ENCODE data around the gene CD151.

Gene CD151

DNA sequence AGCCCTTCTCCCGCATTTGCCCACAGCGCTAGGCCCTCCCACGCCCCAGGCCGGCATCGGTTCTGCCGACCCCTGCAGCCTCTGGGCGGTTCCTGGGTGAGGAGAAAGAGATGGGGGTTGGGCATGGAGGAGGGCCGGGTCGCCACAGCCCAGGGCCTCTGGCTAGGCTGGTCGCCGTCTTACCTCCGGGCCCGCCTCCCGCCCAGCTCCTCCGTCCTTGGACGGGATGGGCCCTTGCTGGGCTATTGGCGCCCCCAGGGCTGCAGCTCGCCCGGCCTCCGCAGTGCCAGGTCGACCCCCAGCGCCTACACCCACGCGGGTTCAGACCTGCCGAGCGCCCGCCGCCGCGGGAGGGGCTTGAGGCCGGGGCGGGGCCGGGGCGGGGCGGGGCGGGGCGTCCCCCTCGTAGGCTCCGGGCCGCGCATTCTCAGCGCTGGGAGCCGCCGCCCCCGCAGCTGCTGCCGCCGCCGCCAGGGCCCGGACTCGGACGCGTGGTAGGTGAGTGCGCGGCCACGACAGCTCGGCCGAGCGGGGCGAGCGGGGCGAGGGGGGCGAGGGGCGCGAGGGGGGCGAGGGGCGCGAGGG lies at the start of gene CD151:
Gene CD151 (plus strand): TSS at position 424 of the 585 bp plus-strand sequence. CDS start 3,118 bp downstream, outside the sequence.
- peak; percentile 71 for DNase-seq

DNA sequence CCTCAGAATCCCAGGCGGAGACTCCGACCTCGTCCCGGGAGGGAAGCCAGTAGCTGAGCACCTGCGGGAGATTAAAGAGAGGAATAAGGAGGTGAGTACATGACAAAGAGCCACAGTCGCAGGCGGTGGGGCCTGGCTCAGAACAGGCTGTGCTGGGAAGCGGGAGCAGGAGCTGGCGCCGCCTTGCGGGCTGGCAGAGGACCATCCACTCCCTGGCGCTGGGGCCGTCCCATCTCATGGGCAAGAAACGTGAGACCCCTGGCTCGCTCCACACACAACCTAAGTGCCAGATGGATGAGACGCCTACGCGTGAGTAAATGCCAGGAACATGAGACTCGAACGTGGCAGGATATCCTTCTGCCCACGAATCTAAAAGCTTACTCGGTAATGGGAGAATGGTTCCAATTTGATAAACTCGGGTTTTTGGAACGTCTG lies 49.2 kb upstream of the CD151 start:
- peak; percentile 39 for DNase-seq

DNA sequence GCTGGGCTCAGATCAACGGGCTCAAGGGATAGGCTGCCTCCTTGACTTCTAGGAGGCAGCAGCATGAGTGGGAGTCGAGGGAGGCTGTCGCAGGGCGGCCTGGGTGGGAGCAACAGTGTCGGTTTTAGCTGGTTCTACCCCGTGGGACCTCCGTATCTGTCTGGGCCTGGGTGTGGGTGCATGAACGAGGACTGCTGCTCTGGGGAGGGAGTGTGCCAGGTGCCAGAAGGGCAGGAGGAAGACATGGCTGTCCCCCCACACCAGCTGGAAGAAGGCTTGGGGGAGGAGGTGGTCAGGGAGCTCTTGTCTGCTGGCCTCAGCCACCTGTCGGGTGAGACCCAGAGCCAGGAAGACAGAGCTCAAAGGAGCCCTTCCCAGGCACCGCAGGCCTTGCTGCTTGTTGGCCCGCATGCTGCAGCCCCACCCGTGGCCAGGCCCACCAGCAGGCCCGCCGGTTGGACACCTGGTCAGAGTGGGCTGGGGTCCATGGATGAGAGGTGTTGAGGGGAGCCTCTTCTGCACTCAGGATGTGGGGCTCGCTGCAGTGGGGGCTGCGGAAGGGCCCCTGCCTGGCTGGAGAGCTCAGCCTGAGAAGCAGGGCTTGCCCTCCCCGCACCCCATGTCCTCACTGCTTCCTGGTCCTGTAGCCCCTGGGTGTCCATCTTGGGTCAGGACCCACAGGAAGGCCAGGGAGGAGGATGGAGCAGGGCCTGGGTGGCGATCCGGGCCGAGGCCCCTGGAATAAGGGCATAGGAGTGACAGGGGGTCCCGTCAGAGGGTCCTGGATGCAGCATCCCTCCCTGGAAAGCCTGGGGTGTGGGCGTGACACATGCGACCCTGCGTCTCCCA lies 46.3 kb upstream of the CD151 start:
- no peak for DNase-seq

DNA sequence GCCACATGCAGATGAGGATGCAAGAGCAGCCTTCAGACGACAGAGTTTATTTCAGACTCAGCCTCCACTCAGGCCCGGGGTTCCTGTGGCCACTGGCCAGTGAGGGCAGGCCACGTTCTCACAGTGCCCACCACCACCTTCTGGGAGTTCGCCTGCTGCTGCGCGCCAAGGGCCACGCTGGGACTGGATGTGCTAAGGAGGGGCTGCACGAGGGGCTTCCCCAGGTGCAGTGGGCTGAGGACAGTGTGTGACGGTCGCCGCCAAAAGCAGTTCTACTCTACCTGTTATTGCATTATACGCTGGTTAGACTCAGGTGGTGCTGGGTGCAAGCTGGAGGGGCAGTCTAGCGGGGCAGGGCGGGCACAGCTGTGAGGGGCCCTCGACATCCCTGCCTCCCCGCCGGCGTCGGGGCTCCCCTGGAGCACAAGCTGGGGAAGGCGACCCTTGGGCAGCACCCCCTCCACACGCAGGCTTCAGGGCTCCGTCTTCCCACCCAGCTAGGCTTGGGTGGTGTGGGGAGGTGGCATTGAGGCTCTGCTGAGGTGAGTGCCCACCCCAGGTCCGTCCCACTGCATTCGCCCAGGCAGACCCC lies 45.6 kb upstream of the CD151 start:
- DNase-seq, result no peak

DNA sequence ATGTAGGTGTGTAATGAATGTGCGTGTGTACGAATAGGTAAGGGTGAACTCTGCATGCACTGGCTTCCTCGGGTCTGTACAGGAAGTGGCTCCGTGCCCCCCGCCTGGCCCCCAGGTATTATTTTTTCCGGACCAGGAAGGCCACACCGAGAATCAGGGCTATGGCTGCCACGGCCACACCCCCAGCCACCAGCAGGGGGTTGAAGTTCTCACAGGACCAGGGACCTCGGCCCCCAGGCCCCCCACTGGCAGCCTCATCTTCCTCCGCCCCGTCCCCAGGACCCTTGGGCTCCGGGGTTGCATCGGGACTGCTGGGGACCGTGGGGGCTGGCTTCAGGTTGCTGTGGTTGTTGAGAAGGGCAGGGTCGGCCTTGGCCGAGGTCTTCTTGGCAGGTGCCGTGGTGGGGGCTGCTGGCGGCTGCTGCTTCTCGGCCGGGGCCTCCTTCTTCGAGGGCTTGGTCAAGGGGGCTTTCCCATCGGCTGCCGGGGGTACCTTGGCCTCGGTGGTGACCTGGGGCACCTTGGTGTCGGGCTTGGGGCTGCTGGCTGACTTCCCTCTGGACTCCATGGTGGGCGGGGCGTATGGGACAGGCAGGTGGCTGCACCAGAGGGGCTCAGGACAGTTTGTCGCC lies 44.6 kb upstream of the CD151 start:
- DNase-seq, result no peak

DNA sequence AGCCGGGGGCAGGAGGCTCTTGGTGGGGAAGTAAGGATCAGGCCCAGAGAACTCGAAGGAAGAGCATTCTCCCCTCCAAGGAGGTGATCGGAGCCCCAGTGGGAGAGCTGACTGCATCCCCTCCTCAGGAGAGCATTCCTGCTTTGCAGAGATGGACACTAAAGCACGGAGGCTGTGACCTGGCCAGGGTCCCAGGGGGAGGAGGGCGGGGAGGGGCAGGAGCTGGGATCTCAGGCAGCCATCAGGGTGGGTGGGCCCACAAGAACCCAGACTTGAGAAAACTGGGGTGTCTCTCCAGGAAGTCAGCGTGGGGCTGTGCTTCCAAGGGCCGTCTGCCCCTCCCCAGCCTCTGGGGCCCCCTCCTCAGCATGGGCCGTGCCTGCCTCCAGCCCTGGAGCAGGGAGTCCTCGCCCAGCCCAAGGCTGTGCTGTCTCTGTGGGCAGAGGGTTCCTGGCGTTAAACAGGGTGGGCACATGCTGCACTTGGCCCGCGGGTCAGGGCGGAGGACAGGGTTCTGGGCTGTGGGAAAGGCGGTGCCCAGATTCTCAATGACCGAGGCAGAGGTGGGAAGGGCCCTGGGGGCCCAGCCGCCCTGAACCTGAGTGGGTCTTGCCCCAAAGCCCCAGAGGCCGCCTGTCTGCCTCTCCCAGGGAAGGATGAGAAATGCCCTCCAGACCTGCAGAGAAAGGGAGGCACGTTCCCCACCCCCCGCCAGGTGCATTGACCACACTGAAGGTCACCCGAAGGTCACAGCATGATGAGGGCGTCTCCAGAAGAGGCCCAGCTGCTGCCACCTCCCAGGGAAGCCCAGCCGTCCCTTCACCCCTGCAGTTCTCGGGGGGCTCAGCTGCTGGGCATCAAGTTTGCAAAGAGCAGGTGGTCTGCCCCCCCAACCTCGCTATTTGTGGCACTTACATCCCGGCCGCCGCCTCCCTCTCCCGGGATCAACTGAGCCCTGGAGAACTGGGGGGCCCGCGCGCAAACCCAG lies 43.5 kb upstream of the CD151 start:
- no peak for DNase-seq

DNA sequence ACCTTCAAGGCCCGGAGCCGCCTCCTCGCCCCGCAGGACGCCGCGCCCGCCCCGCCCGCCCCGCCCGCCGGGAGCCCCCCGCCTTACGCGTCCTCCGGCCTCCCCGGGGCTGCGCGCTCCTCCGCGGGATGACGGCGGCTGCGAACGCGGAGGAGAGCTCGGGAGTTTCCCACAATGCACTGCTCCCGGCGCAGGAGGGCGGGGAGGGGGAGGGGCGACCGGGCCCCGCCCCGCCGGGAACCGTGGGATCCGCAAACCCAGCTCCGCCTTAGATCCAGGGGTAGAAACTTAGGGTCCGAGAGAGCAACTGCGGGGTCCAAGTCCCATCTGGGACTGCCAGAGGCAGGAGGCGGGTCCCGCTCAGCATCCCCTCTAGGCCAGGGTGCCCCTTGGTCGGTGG lies 42.8 kb upstream of the CD151 start, which contains the start of gene CEND1:
Gene CEND1 (minus strand): TSS at position 148 of the 400 bp plus-strand sequence. CDS start 1,514 bp downstream, outside the sequence.
- peak; percentile 78 for DNase-seq

DNA sequence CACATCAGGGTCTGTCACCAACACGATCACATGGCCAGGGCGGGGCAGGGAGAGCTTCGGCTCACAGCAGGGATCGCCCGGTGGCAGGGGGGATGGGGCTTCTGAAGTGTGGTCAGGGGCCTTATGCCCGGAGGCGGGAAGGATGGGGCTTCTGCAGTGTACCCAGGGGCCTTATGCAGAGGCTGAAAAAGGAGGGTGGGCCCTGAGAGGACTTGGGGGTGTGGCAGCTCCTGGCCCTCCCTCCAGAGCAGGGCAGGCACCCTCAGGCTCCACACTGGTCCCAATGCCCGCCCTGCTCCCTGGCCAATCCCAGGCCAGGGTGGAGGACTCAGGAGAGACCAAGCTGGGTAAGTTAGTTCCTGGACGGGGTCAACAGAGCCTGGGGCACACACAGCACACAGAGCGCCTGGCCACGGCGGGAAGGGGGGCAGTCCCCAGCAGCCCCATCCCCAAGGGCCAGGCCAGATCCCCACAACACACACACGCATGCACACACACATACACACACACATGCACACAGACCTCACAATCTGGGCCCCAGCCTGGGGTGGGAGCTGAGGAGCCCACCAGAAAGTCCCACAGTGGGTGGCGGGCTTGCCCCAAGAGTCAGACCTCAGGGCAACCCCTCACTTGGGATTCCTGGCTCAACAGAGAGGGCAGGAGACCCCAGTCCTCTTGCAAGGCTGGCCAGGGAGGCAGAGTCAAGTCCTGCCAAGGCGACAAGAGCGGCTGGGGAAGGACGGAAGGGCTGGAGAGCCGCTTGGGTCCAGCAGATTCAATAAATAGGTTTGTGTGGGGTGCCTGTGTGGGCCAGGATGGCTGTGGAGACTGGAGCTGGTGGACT lies 41.8 kb upstream of the CD151 start:
- no peak for DNase-seq

DNA sequence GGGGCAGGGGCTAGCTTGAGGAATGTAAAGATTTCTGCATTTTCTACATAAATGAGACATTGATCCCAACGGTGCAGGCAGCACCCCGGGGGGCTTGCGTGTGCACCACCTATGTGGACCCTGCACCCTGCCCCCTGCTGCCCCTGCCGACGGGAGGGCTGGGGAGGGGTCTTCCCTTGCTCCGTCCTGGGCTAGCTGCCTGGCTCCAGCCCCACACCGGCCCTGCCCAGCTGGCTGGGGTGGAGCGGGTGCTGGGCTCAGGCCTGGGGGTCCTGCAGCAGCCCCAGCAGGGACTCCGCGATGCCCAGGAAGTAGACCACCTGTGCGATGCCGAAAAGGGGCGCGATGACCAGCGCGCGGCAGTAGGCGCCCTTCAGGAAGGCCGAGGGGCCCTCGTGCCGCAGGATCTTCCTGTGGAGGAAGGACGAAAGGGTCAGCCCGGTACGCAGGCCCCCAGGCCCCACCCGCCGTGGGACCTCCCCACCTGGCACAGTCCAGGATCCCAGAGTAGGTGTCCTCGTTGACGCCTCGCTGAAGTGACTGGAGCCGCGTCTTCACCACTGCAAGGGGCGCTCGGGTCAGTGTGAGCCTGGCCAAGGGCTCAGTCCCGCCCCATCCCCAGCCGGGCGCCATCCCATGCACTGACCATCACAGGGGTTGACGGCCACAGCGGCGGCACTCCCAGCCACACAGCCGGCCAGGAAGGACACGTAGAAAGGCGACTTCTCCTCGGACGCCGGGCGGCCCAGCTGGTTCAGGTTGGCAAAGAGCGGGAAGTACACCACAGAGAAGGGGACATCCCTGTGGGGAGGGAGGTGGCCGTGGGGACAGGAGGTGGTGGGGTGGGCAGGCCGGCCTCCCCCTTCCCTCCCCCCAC lies 40.9 kb upstream of the CD151 start:
- no peak for DNase-seq

DNA sequence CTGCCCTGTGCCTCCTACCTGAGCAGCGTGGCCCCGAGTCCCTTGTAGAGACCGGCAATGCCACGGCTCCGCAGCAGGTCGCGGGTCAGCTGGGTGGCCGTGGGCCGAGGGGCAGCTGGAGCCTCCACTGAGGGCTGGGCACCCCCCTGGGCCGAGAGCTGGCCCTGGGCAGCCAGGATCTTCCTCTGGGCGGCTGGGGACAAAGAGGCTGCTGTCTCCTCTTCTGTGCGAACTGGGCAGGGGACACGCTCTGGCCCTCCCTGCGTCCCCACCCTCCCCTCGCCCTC lies 40.3 kb upstream of the CD151 start:
- no peak for DNase-seq

DNA sequence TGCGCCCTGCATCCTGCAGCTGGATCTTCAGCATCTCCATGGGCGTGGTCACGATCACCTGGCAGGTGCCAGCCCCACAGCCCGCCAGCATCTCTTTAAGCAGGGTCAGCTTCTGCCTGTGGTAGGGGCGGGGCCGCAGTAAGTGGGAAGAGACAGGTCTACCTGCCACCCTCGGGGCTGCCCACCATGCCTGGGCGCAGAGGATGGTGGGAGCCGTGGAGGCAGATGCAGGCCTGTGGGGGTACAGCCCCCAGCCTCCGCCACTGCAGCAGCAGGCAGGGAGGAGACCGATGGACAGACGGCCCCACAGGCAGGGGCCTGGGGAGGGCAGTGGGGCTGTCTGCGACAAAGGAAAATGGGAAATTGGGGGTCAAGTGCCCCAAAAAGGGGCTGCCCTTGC lies 39.9 kb upstream of the CD151 start:
- no peak for DNase-seq

DNA sequence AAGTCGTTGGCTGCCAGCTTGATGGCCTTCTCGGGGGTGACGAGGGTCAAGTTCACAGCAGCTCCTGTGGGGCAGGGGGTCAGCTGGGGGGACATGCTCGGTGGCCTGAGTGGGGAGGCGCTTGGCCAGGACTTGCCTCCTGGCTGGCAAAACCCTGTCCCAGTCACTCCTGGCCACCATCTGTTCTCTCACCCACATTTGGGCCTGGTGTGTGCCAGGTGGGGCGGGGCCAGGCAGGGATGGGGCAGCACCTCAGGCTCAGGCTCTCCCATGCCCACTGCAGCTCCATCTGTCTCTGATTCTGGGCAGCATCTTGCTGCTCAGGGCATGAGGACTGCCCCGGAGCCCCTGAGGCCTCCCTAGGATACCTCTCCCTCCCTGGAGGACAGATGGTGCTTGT lies 39.2 kb upstream of the CD151 start:
- no peak for DNase-seq

DNA sequence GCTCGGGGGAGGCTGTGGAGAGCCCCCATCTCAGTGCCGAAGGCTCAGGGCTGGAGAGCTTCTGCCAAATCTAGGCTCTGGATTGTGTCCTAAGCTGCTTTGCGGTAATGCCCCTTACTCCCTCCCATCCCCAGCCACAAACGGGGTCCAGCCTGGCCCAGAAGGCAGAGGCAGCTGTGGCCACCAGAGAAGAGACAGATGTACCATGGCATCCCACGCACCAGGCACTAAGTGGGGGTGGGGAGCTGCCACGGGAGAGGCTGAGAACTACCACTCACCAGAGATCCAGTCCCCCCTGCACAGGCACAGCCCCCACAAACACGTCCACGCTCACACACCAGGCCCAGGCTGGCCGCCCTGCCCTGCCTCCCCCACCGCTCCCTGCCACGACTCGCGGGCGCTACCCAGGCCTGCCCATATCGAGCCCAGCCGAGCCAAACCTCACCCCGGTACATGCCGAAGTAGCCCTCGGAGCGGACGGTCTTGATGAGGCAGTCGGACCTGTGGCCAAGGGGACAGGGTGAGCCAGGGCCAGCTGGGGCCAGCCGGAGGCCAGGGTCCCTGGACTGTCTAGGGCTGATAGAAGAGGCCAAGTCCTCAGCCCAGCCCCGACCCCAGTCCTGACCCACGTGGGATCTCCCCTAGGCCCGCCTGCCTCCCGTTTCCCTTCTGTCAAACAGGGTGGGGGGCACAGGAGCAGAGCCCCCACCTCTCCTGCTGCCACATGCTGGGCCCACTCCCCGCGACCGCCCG lies 38.6 kb upstream of the CD151 start:
- DNase-seq, result no peak

DNA sequence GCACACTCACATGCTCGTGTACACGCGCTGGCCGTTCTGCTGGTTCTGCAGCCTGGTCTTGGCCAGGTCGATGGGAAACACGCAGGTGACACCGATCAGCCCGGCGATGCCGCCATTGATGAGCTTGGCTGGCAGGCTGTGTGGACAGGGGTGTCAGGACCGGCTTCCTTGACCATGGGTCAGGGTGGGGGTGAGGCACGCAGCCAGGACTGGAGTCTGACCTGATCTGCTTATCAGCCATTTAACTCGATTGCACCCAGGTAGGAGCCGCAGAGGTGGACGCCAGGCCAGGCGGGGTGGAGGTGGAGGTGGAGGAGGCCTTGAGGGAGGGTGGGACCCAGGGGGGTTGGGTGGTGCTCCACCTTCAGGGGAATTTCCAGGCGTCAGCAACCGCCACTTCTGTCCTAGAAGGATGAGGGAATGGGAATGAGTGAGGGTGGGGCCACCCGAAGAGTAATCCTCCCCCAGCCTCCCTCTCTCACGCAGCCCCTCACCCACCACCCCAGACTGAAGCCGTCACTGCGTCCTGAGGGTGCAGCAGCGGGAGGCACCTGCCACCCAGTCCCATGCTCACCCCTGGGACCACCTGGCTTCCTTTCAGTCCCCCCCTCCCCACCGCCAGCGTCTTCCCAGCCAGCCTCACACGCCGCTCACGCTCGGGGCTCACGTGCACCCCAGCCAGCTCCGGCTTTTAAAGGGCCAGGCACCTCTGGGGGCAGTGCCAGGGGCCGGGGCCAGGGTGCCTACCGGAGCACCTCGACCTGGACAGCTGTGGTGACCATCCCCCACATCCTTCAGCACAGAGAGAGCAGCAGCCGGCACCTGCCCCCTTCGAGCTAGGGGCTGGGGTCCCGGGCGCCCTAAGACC lies 37.8 kb upstream of the CD151 start:
- DNase-seq, result no peak

DNA sequence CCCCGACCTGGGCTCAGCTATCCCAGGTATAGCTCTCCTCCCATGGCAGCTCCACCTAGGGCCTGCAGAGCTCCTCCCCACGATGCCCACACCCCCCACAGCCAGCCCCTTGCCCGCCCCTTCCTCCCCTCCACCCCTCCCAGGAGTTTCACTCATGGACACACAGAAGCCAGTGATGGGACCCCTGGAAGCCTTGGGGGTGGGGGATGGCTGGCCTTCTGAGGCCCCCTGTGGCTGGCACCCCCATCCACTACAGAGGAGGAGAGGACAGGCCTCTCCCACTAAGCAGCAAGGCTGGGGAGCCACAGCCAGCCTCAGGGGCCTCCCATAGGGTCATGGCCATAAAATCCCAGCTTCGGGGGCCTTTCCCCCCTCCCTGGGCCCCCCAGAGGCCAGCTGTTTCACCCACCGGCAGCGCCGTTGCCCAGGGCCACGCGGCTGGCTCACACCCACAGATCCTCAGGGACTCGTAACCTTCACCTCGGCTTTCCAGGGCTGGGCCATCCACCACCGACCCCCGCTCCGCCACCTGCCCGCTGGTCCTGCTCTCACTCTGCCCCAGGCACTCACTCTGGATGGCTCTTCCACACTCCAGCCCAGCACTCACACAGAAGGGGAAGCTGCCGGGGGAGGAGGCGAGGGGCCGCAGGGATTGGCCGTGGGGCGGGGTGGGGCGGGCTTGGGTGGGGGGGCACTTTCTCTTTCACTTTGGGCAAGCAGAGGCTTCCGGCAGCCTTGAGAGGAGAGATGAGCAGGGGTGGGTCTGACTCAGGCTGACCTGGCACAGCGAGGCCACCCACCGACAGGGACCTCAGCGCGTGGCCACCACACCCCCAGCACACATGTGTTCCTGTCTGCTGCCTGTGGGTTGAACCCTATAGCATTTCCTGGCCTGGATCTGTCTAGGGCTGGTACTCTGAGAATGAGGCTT lies 36.9 kb upstream of the CD151 start:
- peak; percentile 89 for DNase-seq

DNA sequence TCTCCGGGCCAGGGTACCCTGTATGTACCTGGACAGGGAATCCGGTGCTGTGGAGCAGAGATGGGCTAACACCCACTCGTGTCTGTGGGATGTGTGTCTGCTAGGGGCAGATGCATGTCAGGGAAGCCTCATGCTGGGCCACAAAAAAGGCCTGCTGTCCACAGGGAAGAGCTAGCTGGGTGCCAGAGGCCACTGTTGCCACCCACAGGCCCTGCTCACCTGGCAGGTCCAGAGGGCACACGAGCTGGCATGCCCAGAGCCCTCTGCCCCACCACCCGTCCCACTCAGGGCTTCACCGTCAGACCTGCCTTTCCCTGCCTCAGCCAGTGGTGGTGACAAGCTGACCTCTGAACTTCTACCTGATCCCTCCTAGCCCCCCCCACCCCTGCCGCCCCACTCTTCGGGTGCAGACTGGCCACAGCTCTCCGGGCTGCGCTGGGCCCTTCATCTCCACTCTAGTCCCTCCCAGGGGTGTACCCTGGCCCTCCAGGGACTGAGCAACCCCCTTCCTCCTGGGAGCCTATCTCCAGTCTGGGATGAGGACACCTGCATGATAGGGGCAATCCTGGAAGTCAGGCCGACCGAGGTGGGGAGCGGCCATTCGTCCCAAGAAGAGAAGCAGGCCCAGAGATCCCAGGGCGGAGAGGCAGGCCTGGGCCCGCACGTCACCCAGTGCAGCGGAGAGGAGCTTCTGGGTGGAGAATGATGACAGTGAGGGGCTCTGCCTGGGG lies 36.0 kb upstream of the CD151 start:
- DNase-seq, result no peak

Measured in stimulated activated CD8-positive, alpha-beta memory T cell treated with anti-CD3 and anti-CD28 coated beads, Interleukin-4, amount 100 ng/mL, for 48 hours (primary cell).